Ishikawa (cell line): Measurements from ENCODE around the gene ARHGAP8.

ENCODE experiments used
- CEBPB ChIP-seq: IDR thresholded peaks from 2 replicates; pipeline ENCODE4 v1.6.1; 2012
- CREB1 ChIP-seq: IDR thresholded peaks from 2 replicates; pipeline ENCODE4 v1.6.1; 2012; ENCODE audit warnings: low read depth
- EGR1 ChIP-seq: IDR thresholded peaks from 2 replicates; pipeline ENCODE4 v1.6.1; 2012
- EP300 ChIP-seq: IDR thresholded peaks from 2 replicates; pipeline ENCODE4 v1.6.1; 2012; ENCODE audit warnings: borderline replicate concordance
- FOXM1 ChIP-seq: IDR thresholded peaks from 2 replicates; pipeline ENCODE4 v1.6.1; 2012; ENCODE audit warnings: low read depth, borderline replicate concordance
- MAX ChIP-seq: IDR thresholded peaks from 2 replicates; pipeline ENCODE4 v1.6.1; 2012
- NFIC ChIP-seq: IDR thresholded peaks from 2 replicates; pipeline ENCODE4 v1.6.1; 2012
- RAD21 ChIP-seq: IDR thresholded peaks from 2 replicates; pipeline ENCODE4 v1.6.1; 2012; ENCODE audit warnings: low read depth
- REST ChIP-seq: IDR thresholded peaks from 2 replicates; pipeline ENCODE4 v1.6.1; 2012; ENCODE audit warnings: low read depth, mild to moderate bottlenecking
- TAF1 ChIP-seq: IDR thresholded peaks from 2 replicates; pipeline ENCODE4 v1.6.1; 2012; ENCODE audit warnings: low read depth, mild to moderate bottlenecking
- TCF12 ChIP-seq: IDR thresholded peaks from 2 replicates; pipeline ENCODE4 v1.6.1; 2012; ENCODE audit warnings: low read depth
- TEAD4 ChIP-seq: IDR thresholded peaks from 2 replicates; pipeline ENCODE4 v1.6.1; 2012
- USF1 ChIP-seq: IDR thresholded peaks from 2 replicates; pipeline ENCODE4 v1.6.1; 2012
- YY1 ChIP-seq: IDR thresholded peaks from 2 replicates; pipeline ENCODE4 v1.6.1; 2012; ENCODE audit warnings: low read depth
- ZBTB7A ChIP-seq: IDR thresholded peaks from 2 replicates; pipeline ENCODE4 v1.6.1; 2012; ENCODE audit warnings: low read depth

ARHGAP8 gene

GRCh38 chr22:44807232-44807631 lies 54.9 kb downstream of the ARHGAP8 start:
- TF ChIP-seq EGR1 (no peak), TAF1 (no peak), RAD21 (no peak)

- TF ChIP-seq EGR1, result no peak
- no peak for TF ChIP-seq EP300
- TF ChIP-seq RAD21, result no peak
- no peak for TF ChIP-seq FOXM1
- no peak for TF ChIP-seq TCF12
- no peak for TF ChIP-seq TAF1
- TF ChIP-seq REST, result no peak
- TF ChIP-seq ZBTB7A, result no peak
- TF ChIP-seq USF1, result no peak
- TF ChIP-seq CEBPB, result no peak
- TF ChIP-seq CREB1, result no peak
- TF ChIP-seq TEAD4, result no peak
- TF ChIP-seq NFIC, result no peak
- TF ChIP-seq YY1, result no peak
- no peak for TF ChIP-seq MAX
Observed at GRCh38 chr22:44807915-44808690, 55.7 kb downstream of the ARHGAP8 start.

- TF ChIP-seq RAD21 (no peak), ZBTB7A (no peak), CEBPB (no peak), FOXM1 (no peak), TCF12 (no peak), TEAD4 (no peak), REST (no peak), EGR1 (no peak), USF1 (no peak), YY1 (no peak), TAF1 (no peak), CREB1 (no peak)
Observed at GRCh38 chr22:44809456-44809855, 57.1 kb downstream of the ARHGAP8 start.

- TF ChIP-seq YY1 (no peak), CREB1 (no peak), NFIC (no peak), EP300 (no peak), TCF12 (no peak), CEBPB (no peak), TEAD4 (no peak), ZBTB7A (no peak), MAX (no peak), USF1 (no peak), EGR1 (no peak), REST (no peak), RAD21 (no peak), FOXM1 (no peak), TAF1 (no peak)
Observed at GRCh38 chr22:44811141-44811540, 58.8 kb downstream of the ARHGAP8 start.
